Endothelial cell (in vitro differentiated cells): ENCODE measurements around the gene ACTR3. TPM values are rescaled to one million over a fixed set of nuclear protein-coding genes. Genes with fewer than 3 reads are reported as not detected.

Experiments
- DNase-seq: peaks from one replicate; pipeline ENCODE4 v3.0.0; 2021; ENCODE audit warnings: low spot score
- H3K27ac Mint-ChIP-seq: one replicate; pipeline ENCODE4 v1.8.0; 2021; ENCODE audit warnings: mixed read lengths, inconsistent platforms; ENCODE audit not compliant: unreplicated experiment
- H3K27me3 Mint-ChIP-seq: one replicate; pipeline ENCODE4 v1.8.0; 2021; ENCODE audit warnings: mild to moderate bottlenecking, moderate library complexity, mixed read lengths, inconsistent platforms; ENCODE audit not compliant: unreplicated experiment
- H3K36me3 Mint-ChIP-seq: one replicate; pipeline ENCODE4 v1.8.0; 2021; ENCODE audit warnings: mild to moderate bottlenecking, low read depth, mixed read lengths, inconsistent platforms; ENCODE audit not compliant: unreplicated experiment
- H3K4me1 Mint-ChIP-seq: one replicate; pipeline ENCODE4 v1.8.0; 2021; ENCODE audit warnings: mild to moderate bottlenecking, mixed read lengths, inconsistent platforms; ENCODE audit not compliant: unreplicated experiment
- H3K4me3 Mint-ChIP-seq: one replicate; pipeline ENCODE4 v1.8.0; 2021; ENCODE audit warnings: mild to moderate bottlenecking, mixed read lengths, inconsistent platforms; ENCODE audit not compliant: unreplicated experiment
- H3K9me3 Mint-ChIP-seq: one replicate; pipeline ENCODE4 v1.8.0; 2021; ENCODE audit warnings: mixed read lengths, inconsistent platforms; ENCODE audit not compliant: unreplicated experiment
- total RNA-seq: library from RNA; stranded (reverse); fragmentation: NEBNext Ultra II Directional; extraction: Animal tissue kit (Norgen Biotek cat#: 25700); gene quantifications from one replicate; pipeline ENCODE4 v1.2.1, GENCODE V29; 2021; ENCODE audit not compliant: unreplicated experiment
- TF ChIP-seq, protein P1 (sequence below): fragments of 200-600 bp; sonication (generic); IDR thresholded peaks from one replicate; pipeline ENCODE4 v1.5.0; 2021; ENCODE audit warnings: antibody characterized with exemption; ENCODE audit not compliant: unreplicated experiment

ACTR3 gene
- total RNA-seq, 1 donor from 2014 or later, result 284 TPM

DNA sequence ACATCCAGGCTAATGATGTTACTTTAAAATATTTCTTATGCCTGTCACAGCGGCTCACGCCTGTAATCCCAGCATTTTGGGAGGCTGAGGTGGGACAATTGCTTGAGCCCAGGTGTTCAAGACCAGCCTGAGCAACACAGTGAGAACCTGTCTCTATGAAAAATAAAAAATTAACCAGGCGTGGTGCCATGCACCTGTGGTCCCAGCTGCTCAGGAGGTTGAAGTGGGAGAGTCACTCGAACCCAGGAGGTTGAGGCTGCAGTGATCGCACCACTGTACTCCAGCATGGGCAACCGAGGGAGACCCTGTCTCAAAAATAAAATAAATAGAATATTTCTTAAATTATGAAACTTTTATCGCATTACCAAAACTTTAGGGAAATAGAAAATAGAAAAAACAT, 28.1 kb upstream of the ACTR3 start:
- TF ChIP-seq, protein P1, sequence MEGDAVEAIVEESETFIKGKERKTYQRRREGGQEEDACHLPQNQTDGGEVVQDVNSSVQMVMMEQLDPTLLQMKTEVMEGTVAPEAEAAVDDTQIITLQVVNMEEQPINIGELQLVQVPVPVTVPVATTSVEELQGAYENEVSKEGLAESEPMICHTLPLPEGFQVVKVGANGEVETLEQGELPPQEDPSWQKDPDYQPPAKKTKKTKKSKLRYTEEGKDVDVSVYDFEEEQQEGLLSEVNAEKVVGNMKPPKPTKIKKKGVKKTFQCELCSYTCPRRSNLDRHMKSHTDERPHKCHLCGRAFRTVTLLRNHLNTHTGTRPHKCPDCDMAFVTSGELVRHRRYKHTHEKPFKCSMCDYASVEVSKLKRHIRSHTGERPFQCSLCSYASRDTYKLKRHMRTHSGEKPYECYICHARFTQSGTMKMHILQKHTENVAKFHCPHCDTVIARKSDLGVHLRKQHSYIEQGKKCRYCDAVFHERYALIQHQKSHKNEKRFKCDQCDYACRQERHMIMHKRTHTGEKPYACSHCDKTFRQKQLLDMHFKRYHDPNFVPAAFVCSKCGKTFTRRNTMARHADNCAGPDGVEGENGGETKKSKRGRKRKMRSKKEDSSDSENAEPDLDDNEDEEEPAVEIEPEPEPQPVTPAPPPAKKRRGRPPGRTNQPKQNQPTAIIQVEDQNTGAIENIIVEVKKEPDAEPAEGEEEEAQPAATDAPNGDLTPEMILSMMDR, result no peak
- peaks cover 7% of the 10 kb centered on the region for H3K4me1 Mint-ChIP-seq
- H3K27ac Mint-ChIP-seq, result no peak overlapping the region
- no peaks in the 10 kb centered on the region for H3K36me3 Mint-ChIP-seq
- H3K27me3 Mint-ChIP-seq, result no peaks in the 10 kb centered on the region
- no peak for DNase-seq
- H3K9me3 Mint-ChIP-seq, result no peaks in the 10 kb centered on the region
- H3K4me3 Mint-ChIP-seq, result no peak overlapping the region

DNA sequence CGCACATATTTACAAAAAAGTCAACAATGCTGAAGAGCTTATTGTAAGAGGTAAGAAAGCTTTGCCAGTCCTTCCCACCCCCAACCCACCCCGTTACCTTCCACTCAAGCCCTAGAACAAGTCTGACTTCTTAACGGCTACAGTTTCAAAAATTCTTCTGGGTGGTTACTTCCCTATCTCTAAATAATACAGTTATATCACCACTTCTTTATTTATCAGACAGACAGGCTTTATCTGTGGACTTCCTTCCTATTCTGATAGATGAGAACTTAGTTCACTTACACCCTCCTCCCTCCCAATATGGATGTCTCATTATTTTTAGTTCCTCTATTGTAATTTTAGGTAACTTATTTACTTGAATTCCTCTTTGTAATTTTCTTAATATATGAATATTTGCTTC, 26.7 kb upstream of the ACTR3 start:
- Mint-ChIP-seq H3K27me3 (no peaks in the 10 kb centered on the region), H3K36me3 (no peaks in the 10 kb centered on the region), H3K4me1 (peaks cover 3% of the 10 kb centered on the region), H3K9me3 (no peaks in the 10 kb centered on the region), H3K27ac (no peak overlapping the region), H3K4me3 (no peak overlapping the region)
- TF ChIP-seq, protein P1, result no peak
- no peak for DNase-seq

GRCh38 chr2:113867571-113867970, 22.3 kb upstream of the ACTR3 start:
- Mint-ChIP-seq H3K4me3 (no peak overlapping the region), H3K36me3 (no peaks in the 10 kb centered on the region), H3K9me3 (no peaks in the 10 kb centered on the region), H3K4me1 (no peaks in the 10 kb centered on the region), H3K27me3 (no peaks in the 10 kb centered on the region), H3K27ac (no peak overlapping the region)
- no peak for DNase-seq
- TF ChIP-seq, protein P1, result no peak

GRCh38 chr2:113869253-113869652, 20.6 kb upstream of the ACTR3 start:
- Mint-ChIP-seq H3K4me1 (peaks cover 13% of the 10 kb centered on the region), H3K36me3 (peaks cover 6% of the 10 kb centered on the region), H3K4me3 (no peak overlapping the region), H3K27ac (no peak overlapping the region), H3K9me3 (no peaks in the 10 kb centered on the region), H3K27me3 (no peaks in the 10 kb centered on the region)
- DNase-seq, result no peak
- TF ChIP-seq, protein P1, result no peak

- Mint-ChIP-seq H3K36me3 (peaks cover 6% of the 10 kb centered on the region), H3K9me3 (no peaks in the 10 kb centered on the region), H3K4me3 (no peak overlapping the region), H3K27ac (no peak overlapping the region), H3K27me3 (peaks cover 5% of the 10 kb centered on the region), H3K4me1 (peaks cover 16% of the 10 kb centered on the region)
- no peak for DNase-seq
- TF ChIP-seq, protein P1, result no peak
Observed at GRCh38 chr2:113872201-113872600, 17.7 kb upstream of the ACTR3 start.
